Effector memory CD4-positive, alpha-beta T cell (primary cell): ENCODE measurements around the gene FDPS.

Experiments
- DNase-seq, 3 donors: peaks; one replicate each; pipeline ENCODE4 v3.0.0-alpha.2; 2020
- H3K27ac ChIP-seq: 2 replicates; pipeline ENCODE4 v1.7.0; 2013; ENCODE audit warnings: mild to moderate bottlenecking, low read length, moderate library complexity; ENCODE audit not compliant: insufficient read depth, poor library complexity, severe bottlenecking
- H3K27me3 ChIP-seq: replicated peaks from 2 replicates; pipeline ENCODE4 v1.7.0; 2013; ENCODE audit warnings: mild to moderate bottlenecking, low read length; ENCODE audit not compliant: insufficient read depth, control insufficient read depth, poor library complexity, severe bottlenecking
- H3K36me3 ChIP-seq: 2 replicates; pipeline ENCODE4 v1.7.0; 2013; ENCODE audit warnings: mild to moderate bottlenecking, low read length, moderate library complexity; ENCODE audit not compliant: control insufficient read depth, insufficient read depth
- H3K4me1 ChIP-seq: 2 replicates; pipeline ENCODE4 v1.7.0; 2013; ENCODE audit warnings: low read length, mild to moderate bottlenecking; ENCODE audit not compliant: control insufficient read depth, insufficient read depth, poor library complexity, severe bottlenecking
- H3K4me3 ChIP-seq: 2 replicates; pipeline ENCODE4 v1.7.0; 2013; ENCODE audit warnings: low read length, low read depth, mild to moderate bottlenecking; ENCODE audit not compliant: insufficient read depth, poor library complexity, severe bottlenecking
- H3K9me3 ChIP-seq: 2 replicates; pipeline ENCODE4 v1.7.0; 2013; ENCODE audit warnings: mild to moderate bottlenecking, low read length, moderate library complexity; ENCODE audit not compliant: control insufficient read depth
- total RNA-seq, 3 donors: gene quantifications; one replicate each; lab custom pipeline; 2026; lab: John Stamatoyannopoulos, UW

FDPS gene
- 36.3 to 43.1 (median 43.0) reads per million in 3 donors for total RNA-seq

DNA sequence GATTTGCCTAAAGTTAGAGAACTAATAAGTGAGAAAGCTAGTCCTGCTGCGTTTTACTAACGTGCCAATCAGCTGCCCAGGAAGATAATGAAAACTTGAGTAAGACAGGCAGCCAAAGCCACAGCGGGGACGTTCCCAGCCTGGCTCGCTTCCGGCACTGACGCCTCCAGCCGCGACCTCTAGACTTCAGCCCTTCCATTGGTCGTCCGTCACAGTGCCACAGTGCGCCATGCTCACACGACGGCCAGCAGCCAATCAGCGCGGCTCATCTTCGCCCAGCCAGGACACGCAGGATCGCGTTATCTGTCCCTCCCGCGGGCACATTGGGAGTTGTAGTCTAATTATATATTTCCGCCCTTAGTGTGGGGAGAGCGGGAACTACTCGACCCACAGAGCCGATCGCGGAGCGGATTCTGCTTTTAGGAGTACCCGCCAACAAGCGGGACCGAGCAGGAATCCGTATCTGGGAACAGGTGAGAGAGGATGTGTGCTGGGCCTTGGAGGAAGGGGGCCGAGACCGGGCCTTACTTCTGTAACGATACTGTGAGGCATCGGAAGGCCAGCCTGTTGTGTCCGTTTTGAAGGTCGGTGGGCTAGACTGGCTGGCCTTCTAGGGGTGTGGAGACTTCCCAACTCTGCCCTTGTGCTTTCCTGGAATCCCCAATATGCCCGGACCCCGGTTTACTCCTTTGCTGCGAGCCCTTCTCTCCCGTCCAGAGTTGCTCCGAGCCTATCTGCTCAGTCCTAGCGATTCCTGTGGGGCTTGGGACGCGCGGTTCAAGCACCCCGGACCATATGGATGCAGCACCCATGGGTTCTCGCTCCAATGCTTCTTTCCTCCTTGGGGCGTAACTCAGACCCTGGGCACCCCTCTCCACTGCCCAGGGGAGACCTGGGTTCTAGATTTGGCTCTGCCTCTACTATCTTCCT lies at the start of gene FDPS:
Gene FDPS (plus strand): TSS at position 374 of the 930 bp plus-strand sequence. CDS start 924 bp downstream, outside the sequence.
- DNase-seq: peak; percentile 95 to 98 (median 97)
- Histone ChIP-seq H3K36me3 (no peaks in the 10 kb centered on the region), H3K27ac (peak within 1 kb of the TSS; percentile 90), H3K27me3 (no peaks in the 10 kb centered on the region), H3K4me1 (peaks cover 10% of the 10 kb centered on the region), H3K9me3 (no peaks in the 10 kb centered on the region), H3K4me3 (peak within 1 kb of the TSS; percentile 55)

DNA sequence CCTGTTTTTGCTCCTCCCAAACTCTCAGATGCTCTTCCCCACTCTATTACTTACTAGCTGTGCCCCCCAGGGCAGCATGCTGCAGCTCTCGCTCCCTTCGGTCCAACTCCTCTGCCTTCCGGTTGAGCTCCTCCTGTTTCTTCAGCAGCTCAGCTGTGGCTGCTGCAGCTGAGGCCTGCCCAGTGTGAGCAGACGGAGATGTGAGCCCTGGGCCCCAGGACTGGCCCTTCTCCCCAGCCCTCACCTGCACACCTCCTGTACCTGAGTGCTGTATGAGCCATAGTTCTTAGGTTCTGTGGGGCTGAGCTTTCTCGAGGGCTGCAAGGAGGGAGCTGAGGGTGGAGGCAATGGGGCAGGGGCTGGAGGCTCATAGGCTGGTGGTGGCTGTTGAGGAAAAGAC lies 48.4 kb upstream of the FDPS start:
- no peak for DNase-seq
- Histone ChIP-seq H3K9me3 (no peaks in the 10 kb centered on the region), H3K4me3 (no peak overlapping the region), H3K4me1 (peaks cover 23% of the 10 kb centered on the region), H3K36me3 (peaks cover 36% of the 10 kb centered on the region), H3K27ac (no peak overlapping the region), H3K27me3 (no peaks in the 10 kb centered on the region)

DNA sequence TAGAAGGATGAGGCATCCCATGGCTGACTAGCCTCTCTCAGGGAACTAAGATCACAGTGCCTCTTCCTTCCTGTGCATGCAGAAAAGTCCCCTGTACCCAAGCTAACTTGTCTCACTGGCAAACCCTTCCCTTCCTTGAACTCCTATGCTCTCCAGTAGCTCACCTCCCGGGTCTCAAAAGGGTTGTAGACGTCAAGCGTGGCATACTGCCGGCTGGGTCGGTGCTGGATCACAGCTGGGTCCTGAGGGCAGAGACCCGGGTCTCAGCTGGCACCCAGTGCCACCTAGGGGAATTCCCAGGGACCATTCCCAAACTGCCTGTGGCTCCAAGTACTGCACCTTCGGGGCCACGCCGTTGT lies 47.2 kb upstream of the FDPS start:
- Histone ChIP-seq H3K4me3 (peak overlapping the region; percentile 82), H3K9me3 (no peaks in the 10 kb centered on the region), H3K27ac (peak overlapping the region; percentile 69), H3K36me3 (peaks cover 41% of the 10 kb centered on the region), H3K27me3 (no peaks in the 10 kb centered on the region), H3K4me1 (peaks cover 16% of the 10 kb centered on the region)
- peak in 1 of 3 donors; percentile 17 for DNase-seq

DNA sequence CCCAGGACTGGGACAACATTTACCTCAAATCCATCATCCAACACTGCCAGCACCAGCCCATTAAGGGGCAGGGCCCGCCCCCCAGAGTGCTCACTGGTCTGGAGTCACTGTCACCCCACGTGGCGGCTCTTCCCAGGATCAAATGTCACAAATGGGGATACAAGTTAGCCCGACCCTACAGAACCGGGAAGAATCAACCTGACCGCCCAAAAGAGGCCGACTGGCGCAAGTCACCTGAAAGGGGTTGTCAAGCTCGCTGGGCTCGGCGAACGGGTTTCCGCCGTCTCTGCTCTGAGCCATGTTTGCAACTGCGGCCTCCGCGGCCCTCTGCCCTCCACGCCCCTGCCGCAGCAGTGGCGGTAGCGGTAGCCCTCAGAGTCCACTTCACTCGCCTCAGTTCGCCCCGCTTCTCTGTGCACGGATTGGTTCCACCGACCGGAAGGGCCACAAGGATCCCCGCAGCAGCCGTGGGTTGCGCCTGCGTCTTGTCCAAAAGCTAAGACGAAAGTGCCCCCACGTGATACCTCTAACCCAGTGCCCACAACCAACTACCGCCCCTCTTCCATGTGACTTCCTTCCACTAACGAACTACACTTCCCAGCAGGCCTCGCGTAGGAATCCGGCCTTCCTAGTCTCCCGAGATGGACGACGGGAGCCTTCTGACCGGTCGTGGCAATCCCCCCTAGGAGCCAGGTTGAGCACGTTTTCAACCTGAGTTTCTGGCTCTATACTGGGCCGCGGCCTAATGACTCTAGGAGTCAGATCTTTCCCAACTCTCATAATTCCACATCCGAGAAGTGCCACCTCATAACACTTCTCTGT lies 46.6 kb upstream of the FDPS start, which contains the start of gene SCAMP3:
Gene SCAMP3 (minus strand): TSS at position 509 of the 822 bp plus-strand sequence. CDS start 209 bp downstream, at position 300.
- Histone ChIP-seq H3K4me3 (peak within 1 kb of the TSS; percentile 82), H3K4me1 (peaks cover 16% of the 10 kb centered on the region), H3K9me3 (no peaks in the 10 kb centered on the region), H3K27me3 (no peaks in the 10 kb centered on the region), H3K36me3 (peaks cover 42% of the 10 kb centered on the region), H3K27ac (peak within 1 kb of the TSS; percentile 69)
- peak; percentile 78 to 87 (median 80) for DNase-seq

DNA sequence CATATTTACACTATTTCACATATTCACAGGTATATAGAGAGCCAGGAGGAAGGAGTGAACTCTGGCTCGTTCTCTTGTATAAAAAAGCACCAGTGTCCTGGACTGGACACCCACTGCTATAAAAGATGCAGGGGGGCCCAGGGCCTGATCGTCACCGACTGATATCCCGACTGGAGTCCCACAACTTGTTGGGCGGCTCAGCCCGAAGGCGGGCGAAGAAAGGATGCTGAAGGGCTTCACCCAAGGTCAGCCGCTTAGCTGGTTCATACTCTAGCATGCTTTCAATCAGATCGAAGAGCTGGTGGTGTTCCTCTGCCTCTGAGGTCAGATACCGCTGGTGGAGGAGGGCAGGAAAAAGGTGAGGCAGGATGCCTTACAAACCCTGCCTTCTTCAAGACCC lies 45.6 kb upstream of the FDPS start:
- no peaks in the 10 kb centered on the region for H3K9me3 ChIP-seq
- H3K36me3 ChIP-seq: peaks cover 47% of the 10 kb centered on the region
- peaks cover 16% of the 10 kb centered on the region for H3K4me1 ChIP-seq
- H3K27me3 ChIP-seq: no peaks in the 10 kb centered on the region
- H3K4me3 ChIP-seq: no peak overlapping the region
- DNase-seq: no peak
- no peak overlapping the region for H3K27ac ChIP-seq

DNA sequence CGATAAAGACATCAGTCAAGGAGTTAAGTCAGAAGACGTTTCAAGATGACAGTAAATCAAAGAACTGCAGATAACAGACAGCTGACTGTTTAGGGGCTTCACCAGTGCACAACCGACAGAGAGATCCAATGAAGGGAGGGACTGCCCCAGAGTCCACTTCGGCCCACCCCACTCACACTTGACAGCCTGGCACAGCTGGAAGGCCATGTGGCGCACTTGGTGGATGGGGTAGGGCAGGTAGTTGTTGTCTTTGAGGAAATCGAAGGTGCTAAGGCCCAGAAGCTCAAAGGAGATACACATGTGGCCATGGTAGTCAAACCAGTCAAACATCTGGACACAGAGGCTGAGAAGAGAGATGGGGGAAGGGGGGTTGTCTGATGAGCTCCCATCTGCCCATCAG lies 42.1 kb upstream of the FDPS start:
- Histone ChIP-seq H3K4me1 (peaks cover 2% of the 10 kb centered on the region), H3K27ac (no peak overlapping the region), H3K27me3 (no peaks in the 10 kb centered on the region), H3K4me3 (no peak overlapping the region), H3K36me3 (peaks cover 67% of the 10 kb centered on the region), H3K9me3 (no peaks in the 10 kb centered on the region)
- DNase-seq: no peak

DNA sequence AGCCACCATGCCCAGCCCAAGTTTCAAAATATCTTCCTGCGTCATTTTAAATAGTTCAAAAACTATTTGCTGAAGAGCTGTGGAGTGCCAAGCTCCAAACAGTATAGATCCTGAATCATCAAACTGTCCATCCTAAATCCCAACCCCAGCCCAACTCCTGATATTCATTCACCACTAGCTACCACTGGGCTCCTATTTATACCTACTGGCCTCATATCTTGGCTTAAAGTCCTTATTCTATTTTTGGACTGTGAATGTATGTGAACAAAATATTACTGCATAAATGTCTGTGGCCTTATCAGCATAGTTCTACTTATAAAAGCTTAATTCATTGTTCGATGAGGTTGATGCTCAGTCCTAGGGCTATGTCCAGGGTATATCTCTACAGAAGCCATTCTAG lies 41.3 kb upstream of the FDPS start:
- Histone ChIP-seq H3K9me3 (no peaks in the 10 kb centered on the region), H3K27me3 (no peaks in the 10 kb centered on the region), H3K4me3 (no peak overlapping the region), H3K27ac (no peak overlapping the region), H3K36me3 (peaks cover 67% of the 10 kb centered on the region), H3K4me1 (peaks cover 2% of the 10 kb centered on the region)
- no peak for DNase-seq

DNA sequence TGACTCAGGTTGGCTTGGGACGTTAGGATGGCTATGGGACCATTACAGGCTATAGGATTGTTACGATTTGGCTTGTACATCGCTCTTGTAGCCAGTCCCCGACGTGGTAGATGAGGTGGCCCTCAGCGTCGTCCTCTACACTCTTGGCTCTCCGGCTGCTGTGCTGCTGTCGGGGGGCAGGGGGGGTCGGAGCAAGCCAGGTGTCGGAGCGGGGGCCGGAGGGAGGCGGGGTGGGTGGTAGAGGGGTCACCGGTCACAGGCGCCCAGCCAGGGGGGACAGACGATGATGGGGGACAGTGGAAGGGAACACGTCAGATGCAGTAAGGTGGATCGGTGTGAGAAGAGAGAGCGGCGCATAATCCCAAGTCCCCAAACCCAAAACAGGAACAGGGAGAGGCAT lies 40.0 kb upstream of the FDPS start:
- Histone ChIP-seq H3K36me3 (peaks cover 63% of the 10 kb centered on the region), H3K4me1 (peaks cover 9% of the 10 kb centered on the region), H3K4me3 (no peak overlapping the region), H3K27ac (no peak overlapping the region), H3K27me3 (no peaks in the 10 kb centered on the region), H3K9me3 (no peaks in the 10 kb centered on the region)
- no peak for DNase-seq

DNA sequence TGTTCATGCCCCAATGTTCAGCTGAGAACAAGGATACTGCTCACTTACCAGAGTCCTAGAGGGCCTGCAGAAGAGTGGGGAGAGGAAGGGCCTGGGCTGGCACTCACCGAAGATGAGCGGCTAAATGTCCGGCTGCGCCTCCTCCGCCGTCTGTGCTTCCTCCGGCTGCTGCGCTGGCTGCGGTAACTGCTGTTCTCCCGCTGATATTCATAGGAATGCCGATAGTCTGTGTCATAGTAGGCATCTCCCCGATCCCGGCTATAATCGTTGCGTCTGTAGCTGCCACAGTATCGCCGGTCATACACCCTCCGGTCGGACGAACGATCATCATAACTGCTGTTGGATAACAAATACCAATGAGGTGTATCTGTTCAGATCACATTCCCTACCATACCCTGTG lies 39.3 kb upstream of the FDPS start:
- H3K4me1 ChIP-seq: peaks cover 12% of the 10 kb centered on the region
- no peak for DNase-seq
- no peaks in the 10 kb centered on the region for H3K9me3 ChIP-seq
- H3K27ac ChIP-seq: no peak overlapping the region
- peaks cover 56% of the 10 kb centered on the region for H3K36me3 ChIP-seq
- no peak overlapping the region for H3K4me3 ChIP-seq
- H3K27me3 ChIP-seq: no peaks in the 10 kb centered on the region
